Liver (tissue), 3 donors: Measurements from ENCODE around the gene OR2A42.
"Not testable (repeated sequence)": the region's sequence is repeated elsewhere in the genome, so short reads cannot be mapped to it uniquely, and the experiment has no call there.

ENCODE experiments used
- FOXA2 ChIP-seq: IDR thresholded peaks from 2 replicates; pipeline ENCODE4 v1.6.1; 2016; ENCODE audit warnings: antibody characterized with exemption
- GABPA ChIP-seq, 2 donors: IDR thresholded peaks in 1 of 2; conservative IDR thresholded peaks in 1 of 2; 2 replicates each; pipeline ENCODE4 v1.6.1; 2016; ENCODE audit warnings: antibody characterized with exemption in 2 of 2, mild to moderate bottlenecking in 1 of 2, moderate library complexity in 1 of 2
- HNF4G ChIP-seq: IDR thresholded peaks from 2 replicates; pipeline ENCODE4 v1.6.1; 2016; ENCODE audit warnings: antibody characterized with exemption
- JUND ChIP-seq, 2 donors: IDR thresholded peaks; 2 replicates each; pipeline ENCODE4 v1.6.1; 2016; ENCODE audit warnings: antibody characterized with exemption in 2 of 2
- MAX ChIP-seq: IDR thresholded peaks from 2 replicates; pipeline ENCODE4 v1.6.1; 2016; ENCODE audit warnings: antibody characterized with exemption
- RAD21 ChIP-seq, 2 donors: IDR thresholded peaks; 2 replicates each; pipeline ENCODE4 v1.6.1; 2016; ENCODE audit warnings: antibody characterized with exemption in 2 of 2, mild to moderate bottlenecking in 2 of 2
- REST ChIP-seq: IDR thresholded peaks from 2 replicates; pipeline ENCODE4 v1.6.1; 2016; ENCODE audit warnings: antibody characterized with exemption, mild to moderate bottlenecking
- RXRA ChIP-seq, 2 donors: IDR thresholded peaks; 2 replicates each; pipeline ENCODE4 v1.6.1; 2017 to 2018; ENCODE audit warnings: antibody characterized with exemption in 2 of 2, mild to moderate bottlenecking in 1 of 2
- TAF1 ChIP-seq: conservative IDR thresholded peaks from 2 replicates; pipeline ENCODE4 v1.6.1; 2016; ENCODE audit warnings: antibody characterized with exemption, mild to moderate bottlenecking
- YY1 ChIP-seq: IDR thresholded peaks from 2 replicates; pipeline ENCODE4 v1.6.1; 2016; ENCODE audit warnings: antibody characterized with exemption, mild to moderate bottlenecking
- ZBTB33 ChIP-seq: IDR thresholded peaks from 2 replicates; pipeline ENCODE4 v1.6.1; 2016; ENCODE audit warnings: antibody characterized with exemption
- TF ChIP-seq, protein P1 (sequence below): fragments of 150-350 bp; IDR thresholded peaks from 2 replicates; pipeline ENCODE4 v1.5.1; 2017; ENCODE audit warnings: improper control_type of control experiment, low read depth, low read length; ENCODE audit not compliant: missing input control
- donor health status: healthy.
- donor health status: healthy.

- TF ChIP-seq, protein P1, sequence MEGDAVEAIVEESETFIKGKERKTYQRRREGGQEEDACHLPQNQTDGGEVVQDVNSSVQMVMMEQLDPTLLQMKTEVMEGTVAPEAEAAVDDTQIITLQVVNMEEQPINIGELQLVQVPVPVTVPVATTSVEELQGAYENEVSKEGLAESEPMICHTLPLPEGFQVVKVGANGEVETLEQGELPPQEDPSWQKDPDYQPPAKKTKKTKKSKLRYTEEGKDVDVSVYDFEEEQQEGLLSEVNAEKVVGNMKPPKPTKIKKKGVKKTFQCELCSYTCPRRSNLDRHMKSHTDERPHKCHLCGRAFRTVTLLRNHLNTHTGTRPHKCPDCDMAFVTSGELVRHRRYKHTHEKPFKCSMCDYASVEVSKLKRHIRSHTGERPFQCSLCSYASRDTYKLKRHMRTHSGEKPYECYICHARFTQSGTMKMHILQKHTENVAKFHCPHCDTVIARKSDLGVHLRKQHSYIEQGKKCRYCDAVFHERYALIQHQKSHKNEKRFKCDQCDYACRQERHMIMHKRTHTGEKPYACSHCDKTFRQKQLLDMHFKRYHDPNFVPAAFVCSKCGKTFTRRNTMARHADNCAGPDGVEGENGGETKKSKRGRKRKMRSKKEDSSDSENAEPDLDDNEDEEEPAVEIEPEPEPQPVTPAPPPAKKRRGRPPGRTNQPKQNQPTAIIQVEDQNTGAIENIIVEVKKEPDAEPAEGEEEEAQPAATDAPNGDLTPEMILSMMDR: not testable (repeated sequence)
- TF ChIP-seq TAF1; ZBTB33; REST; RAD21 (IDR thresholded peaks at IDR 0.05); HNF4G; MAX; GABPA (IDR thresholded peaks at IDR 0.05 in 1 of 2, conservative IDR thresholded peaks at IDR 0.05 in 1 of 2); RXRA (IDR thresholded peaks at IDR 0.05); JUND (IDR thresholded peaks at IDR 0.05); YY1; FOXA2: not testable (repeated sequence)
These were observed 56.2 kb downstream of the OR2A42 start, which contains the start of gene CTAGE4 for GRCh38 chr7:144183166-144183565.
